Neural progenitor cell (in vitro differentiated cells): Measurements from ENCODE around the gene KRT82.

Experiments used
- EZH2 ChIP-seq: fragments of 200-600 bp; sonication (generic); IDR thresholded peaks from 2 replicates; pipeline ENCODE4 v1.6.1; 2017; ENCODE audit warnings: antibody characterized with exemption, mild to moderate bottlenecking, moderate library complexity
- EZH2phosphoT487 ChIP-seq: fragments of 200-600 bp; sonication (generic); IDR thresholded peaks from 2 replicates; pipeline ENCODE4 v1.6.1; 2017; ENCODE audit warnings: antibody characterized with exemption
- TF ChIP-seq, protein P1 (sequence below): fragments of 200-600 bp; sonication (generic); IDR thresholded peaks from 2 replicates; pipeline ENCODE4 v1.5.1; 2017; ENCODE audit warnings: antibody characterized with exemption, mild to moderate bottlenecking

DNA sequence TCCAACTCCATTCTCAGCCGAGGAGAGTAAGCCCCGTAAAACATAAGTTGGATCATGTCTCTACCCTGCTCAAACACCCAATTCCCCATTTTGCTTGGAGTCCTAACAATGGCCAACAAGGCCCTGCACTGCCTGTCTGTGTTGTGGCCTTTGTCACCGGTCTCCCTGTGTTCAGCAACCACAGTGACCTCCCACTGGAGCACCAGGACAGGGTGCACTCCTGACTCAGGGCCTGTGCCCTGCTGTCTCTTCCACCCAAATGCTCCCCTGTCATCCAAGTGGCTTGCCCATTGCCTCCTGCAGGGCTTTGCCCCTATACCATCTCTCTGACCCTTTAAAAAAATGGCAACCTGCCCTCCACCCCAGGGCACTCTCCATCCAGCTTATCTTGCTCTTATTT is 34.4 kb downstream of the KRT82 start:
- TF ChIP-seq, protein P1, sequence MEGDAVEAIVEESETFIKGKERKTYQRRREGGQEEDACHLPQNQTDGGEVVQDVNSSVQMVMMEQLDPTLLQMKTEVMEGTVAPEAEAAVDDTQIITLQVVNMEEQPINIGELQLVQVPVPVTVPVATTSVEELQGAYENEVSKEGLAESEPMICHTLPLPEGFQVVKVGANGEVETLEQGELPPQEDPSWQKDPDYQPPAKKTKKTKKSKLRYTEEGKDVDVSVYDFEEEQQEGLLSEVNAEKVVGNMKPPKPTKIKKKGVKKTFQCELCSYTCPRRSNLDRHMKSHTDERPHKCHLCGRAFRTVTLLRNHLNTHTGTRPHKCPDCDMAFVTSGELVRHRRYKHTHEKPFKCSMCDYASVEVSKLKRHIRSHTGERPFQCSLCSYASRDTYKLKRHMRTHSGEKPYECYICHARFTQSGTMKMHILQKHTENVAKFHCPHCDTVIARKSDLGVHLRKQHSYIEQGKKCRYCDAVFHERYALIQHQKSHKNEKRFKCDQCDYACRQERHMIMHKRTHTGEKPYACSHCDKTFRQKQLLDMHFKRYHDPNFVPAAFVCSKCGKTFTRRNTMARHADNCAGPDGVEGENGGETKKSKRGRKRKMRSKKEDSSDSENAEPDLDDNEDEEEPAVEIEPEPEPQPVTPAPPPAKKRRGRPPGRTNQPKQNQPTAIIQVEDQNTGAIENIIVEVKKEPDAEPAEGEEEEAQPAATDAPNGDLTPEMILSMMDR: no peak
- TF ChIP-seq EZH2phosphoT487: no peak
- TF ChIP-seq EZH2: no peak
